Lower leg skin (tissue), 4 donors: ENCODE data around the gene ZNF213. TPM values are rescaled to one million over a fixed set of nuclear protein-coding genes. Genes with fewer than 3 reads are reported as not detected.
A peak's percentile ranks its signal among the peaks of the same experiment; 100 is the strongest.

Experiments used
- DNase-seq, 2 donors: peaks; one replicate each; pipeline ENCODE4 v3.0.0-alpha.2; 2019; ENCODE audit warnings: low spot score in 2 of 2
- H3K4me3 ChIP-seq: fragments of 200-600 bp; sonication (generic); 2 replicates; pipeline ENCODE4 v1.5.1; 2017; ENCODE audit warnings: mild to moderate bottlenecking, low read depth; ENCODE audit not compliant: poor library complexity, severe bottlenecking
- CTCF ChIP-seq, 3 donors: fragments of 450-650 bp; IDR thresholded peaks; one replicate each; pipeline ENCODE4 v1.5.1; 2016; ENCODE audit warnings: antibody characterized with exemption in 3 of 3, mild to moderate bottlenecking in 3 of 3, moderate library complexity in 2 of 3
- POLR2A ChIP-seq, 2 donors: fragments of 450-650 bp; IDR thresholded peaks; one replicate each; pipeline ENCODE4 v1.6.1; 2016 to 2017; ENCODE audit warnings: antibody characterized with exemption in 2 of 2, mild to moderate bottlenecking in 1 of 2, moderate library complexity in 1 of 2
- WGBS, 2 donors: methylation state at CpG; one replicate each; pipeline ENCODE4 v1.1.5; 2018; 5-methylcytosine and 5-hydroxymethylcytosine counted together
- intact Hi-C: fragments of 100-400 bp; cut with DNase I; formaldehyde crosslinking; loops from one replicate; pipeline ENCODE4 v1.15.0; 2023; ENCODE audit warnings: low total_unique reads
- total RNA-seq, 4 donors: library from RNA; depleted of rRNA; stranded (reverse); fragments of >200 nt; gene quantifications; one replicate each; pipeline ENCODE4 v1.1.0, GENCODE V29; 2016

Gene ZNF213
- total RNA-seq, 4 donors from 2014 or later, result 10.7 to 18.0 (median 14.6) TPM

GRCh38 chr16:3157229-3158025, 22.6 kb downstream of the ZNF213 start:
- TF ChIP-seq CTCF (IDR thresholded peaks at IDR 0.05), result no peak
- no peak for TF ChIP-seq POLR2A (IDR thresholded peaks at IDR 0.05)
- WGBS, 2 donors, result 1% methylated on average over 35 to 59 of the region's 59 CpGs
- peak overlapping the region; percentile 82 for H3K4me3 ChIP-seq
- DNase-seq, result peak; percentile 72 to 95
- intact Hi-C loops, result no loop called here

DNA sequence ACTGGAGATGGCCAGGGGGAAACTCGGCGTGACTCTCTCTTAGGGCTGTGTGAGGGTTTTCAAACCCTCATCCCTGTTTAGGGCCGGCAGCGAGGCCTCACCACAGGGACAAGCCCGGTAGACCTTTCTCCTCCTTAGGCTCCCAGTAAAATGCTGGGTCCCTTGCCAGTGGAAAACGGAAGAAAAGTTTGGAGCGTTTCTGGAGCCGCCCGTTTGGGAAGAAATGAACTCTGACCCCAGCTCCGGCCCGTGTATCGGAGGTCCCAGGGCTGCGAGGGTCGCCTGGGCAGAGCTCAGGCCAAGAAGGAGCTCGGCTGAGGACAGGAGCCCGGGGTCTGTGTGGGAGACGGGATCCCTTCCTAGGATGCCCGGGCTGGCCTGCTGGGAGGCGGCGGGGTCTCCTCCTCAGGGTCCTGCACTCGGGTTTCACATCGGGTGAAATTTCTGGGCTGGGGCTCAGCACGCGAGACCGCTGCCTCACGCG, 23.2 kb downstream of the ZNF213 start:
- intact Hi-C loops, result no loop called here
- H3K4me3 ChIP-seq, result peak overlapping the region; percentile 82
- no peak for TF ChIP-seq CTCF (IDR thresholded peaks at IDR 0.05)
- no peak for TF ChIP-seq POLR2A (IDR thresholded peaks at IDR 0.05)
- peak in 1 of 2 donors; percentile 93 for DNase-seq
- 0 to 1% methylated on average over 22 of the region's 27 CpGs for WGBS, 2 donors

DNA sequence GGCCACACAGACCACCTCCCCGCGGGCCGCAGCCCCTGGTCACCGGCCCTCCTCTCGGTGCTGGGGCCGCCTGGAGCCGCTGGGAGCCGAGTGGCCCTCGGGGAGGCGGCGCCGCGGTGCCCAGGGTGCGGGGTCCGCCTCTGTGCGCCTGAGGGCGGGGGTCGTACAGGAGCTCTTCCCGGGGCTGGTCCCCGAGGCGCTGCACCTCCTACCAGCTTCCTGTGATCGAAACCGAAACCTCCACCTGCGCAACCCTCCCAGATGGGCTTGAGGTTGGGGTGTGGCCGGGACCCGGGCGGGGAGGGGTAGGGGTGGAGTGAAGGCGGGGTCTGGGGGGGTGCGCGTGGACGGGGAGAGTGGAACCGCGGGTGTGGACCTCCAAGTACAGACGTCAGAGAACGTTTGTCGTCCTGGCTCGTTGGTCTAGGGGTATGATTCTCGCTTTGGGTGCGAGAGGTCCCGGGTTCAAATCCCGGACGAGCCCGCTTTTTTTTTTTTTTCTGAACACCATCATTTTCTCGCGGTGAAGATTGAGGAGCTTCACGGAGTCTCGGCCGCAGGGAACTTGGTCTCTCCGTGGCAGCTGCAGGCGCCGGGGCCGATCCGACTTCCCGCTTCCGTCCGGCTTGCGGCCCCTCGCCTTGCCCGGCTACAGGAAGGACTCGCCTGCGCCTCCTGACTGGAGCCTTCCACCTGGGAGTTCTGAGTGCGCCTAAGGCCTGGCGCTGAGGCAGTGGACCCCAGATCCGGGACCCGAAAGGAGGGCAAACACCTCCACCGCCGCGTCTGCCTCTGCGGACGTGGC, 23.9 kb downstream of the ZNF213 start:
- TF ChIP-seq CTCF (IDR thresholded peaks at IDR 0.05) (no peak), POLR2A (IDR thresholded peaks at IDR 0.05) (no peak)
- peak overlapping the region; percentile 82 for H3K4me3 ChIP-seq
- peak; percentile 76 to 98 for DNase-seq
- WGBS, 2 donors, result 1 to 3% methylated on average over 46 to 58 of the region's 70 CpGs
- intact Hi-C loops, result no loop called here

DNA sequence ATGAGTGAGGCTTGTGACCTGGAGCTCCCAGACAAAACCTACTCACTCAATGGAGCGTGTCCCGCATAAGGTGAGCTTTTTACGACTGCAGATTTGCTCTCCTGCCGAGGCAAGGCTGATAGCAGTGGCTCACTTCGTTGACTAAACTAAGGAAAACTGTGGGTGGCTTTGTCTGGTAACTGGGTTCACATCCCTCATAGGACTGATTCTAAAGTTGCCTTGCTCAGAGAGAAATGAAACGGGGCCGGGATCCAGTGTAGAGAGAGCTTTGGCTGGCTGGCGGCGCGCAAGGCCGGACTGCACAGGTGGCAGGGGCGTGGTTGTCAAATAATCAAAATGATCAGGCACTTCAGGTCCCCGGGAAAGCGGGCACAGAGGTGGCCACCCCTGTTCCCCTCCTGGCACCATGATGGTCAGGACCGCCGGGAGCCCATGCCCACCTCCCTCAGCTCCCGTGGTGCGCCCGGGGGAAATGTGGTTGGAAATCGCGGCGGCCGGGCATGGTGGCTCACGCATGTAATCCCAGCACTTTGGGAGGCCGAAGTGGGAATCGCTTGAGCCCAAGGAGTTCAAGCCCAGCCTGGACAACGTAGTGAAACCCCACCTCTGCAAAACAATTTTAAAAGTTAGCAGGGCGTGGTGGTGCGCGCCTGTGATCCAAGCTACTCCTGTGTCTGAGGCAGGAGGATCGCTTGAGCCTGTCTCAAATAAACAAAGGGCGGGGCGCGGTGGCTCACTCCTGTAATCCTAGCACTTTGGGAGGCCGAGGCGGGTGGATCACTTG, 26.6 kb downstream of the ZNF213 start:
- no peak for DNase-seq

More for the DNA sequence above, 26.6 kb downstream of the ZNF213 start:
- TF ChIP-seq CTCF (IDR thresholded peaks at IDR 0.05) (no peak), POLR2A (IDR thresholded peaks at IDR 0.05) (no peak)
- WGBS, 2 donors, result 83 to 84% methylated on average over 29 to 36 of the region's 36 CpGs
- intact Hi-C loops, result no loop called here
- no peak overlapping the region for H3K4me3 ChIP-seq
